Heart left ventricle (tissue), 16 donors: ENCODE data around the gene NCK2. TPM values are rescaled to one million over a fixed set of nuclear protein-coding genes. Genes with fewer than 3 reads are reported as not detected.
A peak's percentile ranks its signal among the peaks of the same experiment; 100 is the strongest.

ENCODE experiments used
- ATAC-seq, 4 donors: fragments of 200-7000 bp; cut with Tn5 transposase; one replicate each; pipeline ENCODE4 v1.9.1; 2020 to 2022; ENCODE audit warnings: moderate library complexity in 4 of 4, mild to moderate bottlenecking in 3 of 4, moderate number of reproducible peaks in 1 of 4
- DNase-seq, 5 donors: peaks; one replicate each; pipeline ENCODE4 v3.0.0-alpha.2; 2020
- H3K27ac ChIP-seq, 12 donors: fragments of 200-600 bp; sonication (generic) in 4 of 12; one replicate each; pipeline versions ENCODE4 v1.5.0 to v1.8.0; 2016 to 2022; ENCODE audit warnings: mild to moderate bottlenecking in 2 of 12
- H3K27me3 ChIP-seq, 9 donors: fragments of 200-600 bp; sonication (generic) in 2 of 9; one replicate each; pipeline versions ENCODE4 v1.5.1 to v1.8.0; 2016 to 2022; ENCODE audit warnings: mild to moderate bottlenecking in 3 of 9
- H3K36me3 ChIP-seq, 9 donors: fragments of 200-600 bp; sonication (generic) in 2 of 9; one replicate each; pipeline versions ENCODE4 v1.5.0 to v1.8.0; 2018 to 2022; ENCODE audit warnings: mild to moderate bottlenecking in 2 of 9
- H3K4me1 ChIP-seq, 12 donors: fragments of 200-600 bp; sonication (generic) in 4 of 12; one replicate each; pipeline versions ENCODE4 v1.5.0 to v1.8.0; 2016 to 2022; ENCODE audit warnings: mild to moderate bottlenecking in 3 of 12
- H3K4me3 ChIP-seq, 12 donors: fragments of 200-600 bp; sonication (generic) in 4 of 12; one replicate each; pipeline versions ENCODE4 v1.5.0 to v1.8.0; 2017 to 2022; ENCODE audit warnings: mild to moderate bottlenecking in 9 of 12, moderate library complexity in 4 of 12
- H3K9me3 ChIP-seq, 12 donors: fragments of 200-600 bp; sonication (generic) in 4 of 12; one replicate each; pipeline versions ENCODE4 v1.5.0 to v1.8.0; 2016 to 2022; ENCODE audit warnings: mild to moderate bottlenecking in 1 of 12
- POLR2A ChIP-seq, 2 donors: fragments of 450-650 bp; IDR thresholded peaks; one replicate each; pipeline ENCODE4 v1.6.1; 2017; ENCODE audit warnings: antibody characterized with exemption in 2 of 2, mild to moderate bottlenecking in 2 of 2, moderate library complexity in 2 of 2
- WGBS, 4 donors: extraction: QIAGEN DNeasy Blood & Tissue Kit in 2 of 4; methylation state at CpG; one replicate each; pipeline versions ENCODE4 v1.1.5 to v1.1.7; 2013 to 2018; 5-methylcytosine and 5-hydroxymethylcytosine counted together
- intact Hi-C, 10 donors: fragments of 100-400 bp; cut with DNase I; formaldehyde crosslinking; loops; one replicate each; pipeline versions ENCODE4 v1.11.1 to v1.14.2; 2022
- polyA plus RNA-seq, 2 donors: library from polyadenylated mRNA; stranded (reverse); fragments of 200-250 nt; gene quantifications; one replicate each; pipeline ENCODE4 v1.2.3, GENCODE V29; 2013
- total RNA-seq, 9 donors: library from RNA; depleted of rRNA in 2 of 9; stranded (reverse); fragments of >200 nt in 2 of 9; fragmentation: NEBNext Ultra II Directional in 3 of 9; extraction: Animal tissue kit (Norgen Biotek cat#: 25700) in 3 of 9; gene quantifications; one replicate each; pipeline versions ENCODE4 v1.1.0 to v1.2.4, GENCODE V29; 2016 to 2023
- TF ChIP-seq, protein P1 (sequence below), 12 donors: fragments of 200-600 bp; sonication (generic) in 4 of 12; IDR thresholded peaks; one replicate each; pipeline versions ENCODE4 v1.5.0 to v1.8.0; 2018 to 2022; ENCODE audit warnings: antibody characterized with exemption in 12 of 12, mild to moderate bottlenecking in 5 of 12
- donor health status: ischemic (EF 13 %, LVEDD 7.1; RV severe dilation, severe dysfunction).
- donor health status: healthy with polysubstance abuse.
- donor health status: DM: no; HTN: yes; CAD: no.
- donor health status: DM: no; HTN: no; CAD: no.
- donor health status: ischemic (EF 25% LVEDD 6.9; RV normal size, moderate dysfunction).
- donor health status: ischemic (EF 25% LVEDD 5.7; RV mildly dilated, moderate dysfunction).
- donor health status: healthy.
- donor health status: DM: yes; HTN: yes; CAD: no.
- donor health status: ischemic (EF 35%, LVEDD 5.7; RV mildly dilated, moderate dysfunction).
- donor health status: nonischemic (EF 11% LVEDD 7.7; RV severe dilation, severe dysfunction).
- donor health status: DM: yes; HTN: yes; CAD: no.
- donor health status: PGD.
- donor health status: ischemic (EF 29% LVEDD 5.4; RV normal size, mild dysfunction).
- donor health status: nonischemic (EF 23%, LVEDD 6.1; RV moderate dilation, normal function).

NCK2 gene
- total and polyA plus RNA-seq, 11 donors, result 22.6 to 54.2 (median 33.4) TPM

- DNase-seq (no peak), ATAC-seq (no peak)
- TF ChIP-seq, protein P1, sequence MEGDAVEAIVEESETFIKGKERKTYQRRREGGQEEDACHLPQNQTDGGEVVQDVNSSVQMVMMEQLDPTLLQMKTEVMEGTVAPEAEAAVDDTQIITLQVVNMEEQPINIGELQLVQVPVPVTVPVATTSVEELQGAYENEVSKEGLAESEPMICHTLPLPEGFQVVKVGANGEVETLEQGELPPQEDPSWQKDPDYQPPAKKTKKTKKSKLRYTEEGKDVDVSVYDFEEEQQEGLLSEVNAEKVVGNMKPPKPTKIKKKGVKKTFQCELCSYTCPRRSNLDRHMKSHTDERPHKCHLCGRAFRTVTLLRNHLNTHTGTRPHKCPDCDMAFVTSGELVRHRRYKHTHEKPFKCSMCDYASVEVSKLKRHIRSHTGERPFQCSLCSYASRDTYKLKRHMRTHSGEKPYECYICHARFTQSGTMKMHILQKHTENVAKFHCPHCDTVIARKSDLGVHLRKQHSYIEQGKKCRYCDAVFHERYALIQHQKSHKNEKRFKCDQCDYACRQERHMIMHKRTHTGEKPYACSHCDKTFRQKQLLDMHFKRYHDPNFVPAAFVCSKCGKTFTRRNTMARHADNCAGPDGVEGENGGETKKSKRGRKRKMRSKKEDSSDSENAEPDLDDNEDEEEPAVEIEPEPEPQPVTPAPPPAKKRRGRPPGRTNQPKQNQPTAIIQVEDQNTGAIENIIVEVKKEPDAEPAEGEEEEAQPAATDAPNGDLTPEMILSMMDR (IDR thresholded peaks at IDR 0.05), result no peak
- no peak for TF ChIP-seq POLR2A (IDR thresholded peaks at IDR 0.05)
- no peak overlapping the region for H3K27ac ChIP-seq
- H3K36me3 ChIP-seq, result no peaks in the 10 kb centered on the region
- intact Hi-C loops, result loop anchor here in 1 of 10 donors (10.0 kb wide), 1 partner anchor 170 kb away; no protein-coding TSS in a partner anchor
- H3K4me3 ChIP-seq, result no peak overlapping the region
- peaks cover 0 to 23% (median 5%) of the 10 kb centered on the region in 12 donors for H3K4me1 ChIP-seq
- no peaks in the 10 kb centered on the region for H3K27me3 ChIP-seq
- 84 to 91% (median 88%) methylated on average over 2 of the region's 2 CpGs for WGBS, 4 donors
- H3K9me3 ChIP-seq, result peaks cover 0 to 34% (median 16%) of the 10 kb centered on the region in 12 donors
These were observed 170.4 kb downstream of the NCK2 start for GRCh38 chr2:105915005-105915558.

GRCh38 chr2:105917226-105917625 is 172.5 kb downstream of the NCK2 start:
- intact Hi-C loops, result loop anchor here in 1 of 10 donors (10.0 kb wide), 1 partner anchor 168 kb away; no protein-coding TSS in a partner anchor
- H3K4me1 ChIP-seq, result peaks cover 0 to 19% (median 0%) of the 10 kb centered on the region in 12 donors
- no peak overlapping the region for H3K27ac ChIP-seq
- H3K4me3 ChIP-seq, result no peak overlapping the region
- DNase-seq (no peak), ATAC-seq (no peak)
- 65 to 89% (median 78%) methylated on average over 4 of the region's 4 CpGs for WGBS, 4 donors
- H3K9me3 ChIP-seq, result peaks cover 0 to 34% (median 17%) of the 10 kb centered on the region in 12 donors
- TF ChIP-seq POLR2A (IDR thresholded peaks at IDR 0.05), result no peak
- TF ChIP-seq, protein P1 (IDR thresholded peaks at IDR 0.05), result no peak
- no peaks in the 10 kb centered on the region for H3K27me3 ChIP-seq
- no peaks in the 10 kb centered on the region for H3K36me3 ChIP-seq

DNA sequence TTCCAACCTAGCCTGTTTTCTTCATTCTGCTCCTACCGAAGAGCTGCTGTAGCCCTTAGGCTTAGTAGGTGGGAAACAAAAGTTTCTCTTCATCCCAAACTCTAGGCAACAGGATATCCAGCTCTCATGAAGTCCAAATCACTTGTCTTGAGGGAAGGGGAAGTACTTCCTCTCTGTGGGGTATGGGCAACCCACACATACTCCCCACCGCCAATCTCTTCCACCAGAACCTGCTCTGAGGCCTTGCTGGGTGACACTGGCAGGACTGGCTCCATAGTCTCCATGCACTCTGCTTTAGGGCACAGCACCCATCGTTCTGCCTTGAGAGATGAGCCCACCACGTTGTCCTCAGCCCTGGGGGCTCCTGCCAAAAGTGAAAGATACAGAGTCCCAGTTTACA is 173.0 kb downstream of the NCK2 start:
- no peak for ATAC-seq
- Histone ChIP-seq H3K4me3 (no peak overlapping the region), H3K27me3 (no peaks in the 10 kb centered on the region), H3K36me3 (no peaks in the 10 kb centered on the region), H3K4me1 (peaks cover 0 to 19% (median 0%) of the 10 kb centered on the region in 12 donors), H3K9me3 (peaks cover 0 to 34% (median 17%) of the 10 kb centered on the region in 12 donors), H3K27ac (no peak overlapping the region)
- WGBS, 4 donors, result 67 to 74% (median 70%) methylated on average over 4 of the region's 4 CpGs
- DNase-seq, result no peak
- intact Hi-C loops, result loop anchor here in 1 of 10 donors (10.0 kb wide), 1 partner anchor 167 kb away; no protein-coding TSS in a partner anchor
- TF ChIP-seq, protein P1 (IDR thresholded peaks at IDR 0.05), result no peak
- no peak for TF ChIP-seq POLR2A (IDR thresholded peaks at IDR 0.05)

DNA sequence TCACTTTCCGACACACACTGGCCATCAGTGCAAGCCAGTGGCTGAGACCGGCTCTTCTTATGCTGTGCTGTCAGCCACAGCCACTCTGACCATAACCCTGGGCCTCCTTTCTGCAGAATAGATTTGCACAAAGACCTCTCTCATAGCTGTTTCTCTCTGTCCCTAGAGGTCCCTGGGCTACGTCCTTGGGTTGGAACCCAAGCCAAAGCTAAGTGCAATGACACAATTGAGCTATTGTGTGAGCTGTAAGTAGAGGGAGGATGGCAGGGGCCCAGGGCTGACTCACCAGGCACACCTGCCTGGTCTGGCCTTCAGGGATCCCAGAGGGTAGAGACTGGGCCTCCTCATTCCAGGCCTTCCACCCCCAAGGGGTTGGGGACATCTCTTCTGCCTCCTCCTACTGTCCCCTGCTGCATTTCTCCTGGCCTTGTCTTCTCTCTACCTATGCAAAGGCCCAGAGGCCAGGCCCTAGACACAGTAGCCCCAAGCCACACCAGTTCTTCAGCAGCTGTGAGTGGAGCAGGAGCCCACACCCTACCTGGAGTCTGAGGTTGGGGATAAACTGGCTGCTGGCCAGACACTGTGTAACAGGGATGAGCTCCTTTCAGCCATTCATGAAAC is 174.6 kb downstream of the NCK2 start:
- WGBS, 4 donors, result 42 to 72% (median 52%) methylated on average over 2 to 3 of the region's 3 CpGs
- peak overlapping the region in 6 of 12 donors; percentile 11 to 67 (median 47) for H3K27ac ChIP-seq
- no peak overlapping the region for H3K4me3 ChIP-seq
- TF ChIP-seq, protein P1 (IDR thresholded peaks at IDR 0.05), result no peak
- TF ChIP-seq POLR2A (IDR thresholded peaks at IDR 0.05), result no peak
- H3K9me3 ChIP-seq, result peaks cover 0 to 29% (median 15%) of the 10 kb centered on the region in 12 donors
- DNase-seq (peak in 4 of 5 donors; percentile 54 to 78 (median 65)), ATAC-seq (peak in 3 of 4 donors; percentile 86 to 94 (median 87))
- H3K27me3 ChIP-seq, result no peaks in the 10 kb centered on the region
- H3K36me3 ChIP-seq, result no peaks in the 10 kb centered on the region
- intact Hi-C loops, result loop anchor here in 1 of 10 donors (10.0 kb wide), 1 partner anchor 166 kb away; no protein-coding TSS in a partner anchor
- peaks cover 0 to 19% (median 0%) of the 10 kb centered on the region in 12 donors for H3K4me1 ChIP-seq
